ENCODE data around the gene FAM83D. TPM values are rescaled to one million over a fixed set of nuclear protein-coding genes. Genes with fewer than 3 reads are reported as not detected.

Gene FAM83D
- total and polyA plus RNA-seq, 10 donors = 0.46 to 3.0 (median 1.3) TPM

- no peaks in the 10 kb centered on the region for H3K27me3 ChIP-seq (replicated peaks in 1 of 7)
- peaks cover 34 to 99% (median 74%) of the 10 kb centered on the region in 6 donors for H3K4me1 ChIP-seq
- peak overlapping the region in 5 of 8 donors; percentile 32 to 93 (median 88) for H3K27ac ChIP-seq
- no peaks in the 10 kb centered on the region for H3K9me3 ChIP-seq
- TF ChIP-seq POLR2AphosphoS5 (IDR thresholded peaks at IDR 0.05) = peak; percentile 18 to 58 (median 51)
- TF ChIP-seq CTCF (IDR thresholded peaks at IDR 0.05 in 8 of 11, conservative IDR thresholded peaks at IDR 0.05 in 3 of 11) = no peak
- peaks cover 0 to 15% (median 0%) of the 10 kb centered on the region in 6 donors for H3K36me3 ChIP-seq
- intact Hi-C loops (cut with DNase I; ENCODE audit: low total_unique reads) = no loop called here
- WGBS, 5 donors = 54 to 76% (median 67%) methylated on average over 17 to 20 of the region's 20 CpGs
- H3K4me3 ChIP-seq = peak overlapping the region in 1 of 8 donors; percentile 6
- DNase-seq = peak; percentile 84
These were observed 42.9 kb upstream of the FAM83D start for GRCh38 chr20:38883081-38883980.

- peak; percentile 40 for DNase-seq
- Histone ChIP-seq H3K27ac (peak overlapping the region in 4 of 8 donors; percentile 57 to 93 (median 90)), H3K4me3 (no peak overlapping the region), H3K4me1 (peaks cover 33 to 93% (median 65%) of the 10 kb centered on the region in 6 donors), H3K27me3 (replicated peaks in 1 of 7) (no peaks in the 10 kb centered on the region), H3K36me3 (peaks cover 0 to 17% (median under 1%) of the 10 kb centered on the region in 6 donors), H3K9me3 (no peaks in the 10 kb centered on the region)
- intact Hi-C loops (cut with DNase I; ENCODE audit: low total_unique reads) = no loop called here
- TF ChIP-seq POLR2A (IDR thresholded peaks at IDR 0.05) = no peak
- TF ChIP-seq CTCF (IDR thresholded peaks at IDR 0.05 in 8 of 11, conservative IDR thresholded peaks at IDR 0.05 in 3 of 11) = no peak
- peak in 1 of 3 donors; percentile 9 for TF ChIP-seq POLR2AphosphoS5 (IDR thresholded peaks at IDR 0.05)
- 79 to 89% (median 86%) methylated on average over 11 to 13 of the region's 13 CpGs for WGBS, 5 donors
These were observed 42.1 kb upstream of the FAM83D start for GRCh38 chr20:38883981-38884733.

- no peak overlapping the region for H3K4me3 ChIP-seq
- no peaks in the 10 kb centered on the region for H3K27me3 ChIP-seq (replicated peaks in 1 of 7)
- no peaks in the 10 kb centered on the region for H3K9me3 ChIP-seq
- H3K27ac ChIP-seq = peak overlapping the region in 2 of 8 donors; percentile 37 to 88
- TF ChIP-seq CTCF (IDR thresholded peaks at IDR 0.05 in 8 of 11, conservative IDR thresholded peaks at IDR 0.05 in 3 of 11) = no peak
- H3K4me1 ChIP-seq = peaks cover 32 to 92% (median 53%) of the 10 kb centered on the region in 6 donors
- H3K36me3 ChIP-seq = peaks cover 0 to 29% (median 5%) of the 10 kb centered on the region in 6 donors
- 77 to 91% (median 86%) methylated on average over 6 of the region's 6 CpGs for WGBS, 5 donors
- intact Hi-C loops (cut with DNase I; ENCODE audit: low total_unique reads) = no loop called here
- DNase-seq = peak; percentile 11
These were observed 40.9 kb upstream of the FAM83D start for GRCh38 chr20:38885357-38885756.
